HG03066 (cell line): ENCODE results near the gene RBM20.
A peak's percentile ranks its signal among the peaks of the same experiment; 100 is the strongest.

Source experiments
- ATAC-seq: cut with Tn5 transposase; IDR thresholded peaks from one replicate; pipeline ENCODE4 v1.9.1; 2021; ENCODE audit warnings: low read depth; ENCODE audit not compliant: unreplicated experiment

RBM20 gene

DNA sequence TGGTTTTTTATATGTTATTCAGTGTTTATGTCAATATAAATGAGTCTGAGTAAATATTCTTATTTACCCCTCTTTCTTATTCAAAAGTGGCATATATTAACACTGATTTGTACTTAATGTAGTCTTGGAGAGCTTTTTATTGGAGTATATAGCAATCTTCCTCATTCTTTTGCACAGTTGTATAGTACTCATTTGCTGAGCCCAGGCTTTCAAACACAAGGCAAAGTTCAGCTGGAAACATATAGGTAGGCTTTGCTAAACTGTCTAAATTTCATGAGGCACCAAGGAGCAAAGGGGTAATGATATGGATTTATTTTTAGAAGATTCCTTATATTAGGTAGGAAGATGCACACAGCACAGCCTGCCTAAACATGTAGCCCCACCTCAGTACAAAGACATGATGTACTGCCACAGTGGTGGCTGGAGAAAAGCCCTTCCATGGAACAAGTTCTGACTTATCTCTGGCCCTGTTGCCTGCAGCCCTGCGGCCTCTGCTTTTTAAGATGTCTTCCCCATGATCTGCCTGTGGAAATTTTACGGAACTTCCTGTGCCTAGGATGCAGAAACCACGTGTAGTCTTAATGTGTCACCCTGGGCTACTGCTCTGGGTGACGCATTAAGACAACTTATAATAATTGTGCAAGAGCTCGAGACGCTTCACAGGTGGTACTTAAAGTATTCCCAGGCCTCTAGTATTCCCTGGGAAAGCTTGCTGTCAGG lies 218.0 kb downstream of the RBM20 start:
- no peak for ATAC-seq

- no peak for ATAC-seq
Observed at GRCh38 chr10:110862961-110863360, 218.8 kb downstream of the RBM20 start.

DNA sequence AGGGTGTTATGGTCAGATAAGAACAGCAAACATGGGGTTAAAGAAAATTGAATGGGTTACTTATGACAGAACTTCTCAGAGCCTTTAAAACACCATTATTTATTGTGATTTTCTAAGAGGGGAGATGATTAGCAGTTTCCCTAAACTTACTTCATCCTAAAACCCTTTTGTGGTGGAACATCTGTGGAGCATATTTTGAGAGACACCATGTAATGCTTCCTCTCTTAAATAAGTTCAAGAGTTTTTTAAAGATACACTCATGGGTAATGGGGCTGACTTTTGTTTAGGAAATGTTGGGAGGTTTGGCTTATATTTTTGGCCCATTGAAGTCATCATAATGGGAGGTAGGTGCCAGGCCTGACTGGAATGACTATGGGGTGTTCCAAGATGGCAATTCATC lies 219.2 kb downstream of the RBM20 start:
- ATAC-seq: no peak

DNA sequence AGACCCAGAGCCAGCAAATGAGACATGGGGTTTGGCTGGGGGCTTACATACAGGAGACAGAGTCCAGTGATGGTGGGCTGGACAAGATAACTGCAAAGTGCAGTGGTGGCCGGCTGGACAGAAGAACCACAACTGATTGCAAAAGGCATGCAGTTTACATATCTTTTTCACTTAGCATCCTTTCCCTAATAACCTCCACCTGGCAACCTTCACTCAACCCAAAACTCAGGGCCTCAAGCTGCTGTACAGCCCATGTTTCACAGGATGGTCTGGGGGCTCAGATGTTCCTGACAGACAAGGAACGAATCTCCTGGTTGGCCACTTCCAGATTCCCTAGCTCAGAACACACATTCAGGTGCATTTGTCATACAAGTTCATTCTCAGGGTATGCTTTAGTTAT lies 219.8 kb downstream of the RBM20 start:
- ATAC-seq: no peak

GRCh38 chr10:110864662-110865140 lies 220.6 kb downstream of the RBM20 start:
- peak; percentile 58 for ATAC-seq

- ATAC-seq: no peak
Observed at GRCh38 chr10:110865186-110865808, 221.2 kb downstream of the RBM20 start.

GRCh38 chr10:110865809-110866482 lies 221.8 kb downstream of the RBM20 start:
- ATAC-seq: no peak

- ATAC-seq: peak; percentile 25
Observed at GRCh38 chr10:110867011-110867806, 223.1 kb downstream of the RBM20 start.

DNA sequence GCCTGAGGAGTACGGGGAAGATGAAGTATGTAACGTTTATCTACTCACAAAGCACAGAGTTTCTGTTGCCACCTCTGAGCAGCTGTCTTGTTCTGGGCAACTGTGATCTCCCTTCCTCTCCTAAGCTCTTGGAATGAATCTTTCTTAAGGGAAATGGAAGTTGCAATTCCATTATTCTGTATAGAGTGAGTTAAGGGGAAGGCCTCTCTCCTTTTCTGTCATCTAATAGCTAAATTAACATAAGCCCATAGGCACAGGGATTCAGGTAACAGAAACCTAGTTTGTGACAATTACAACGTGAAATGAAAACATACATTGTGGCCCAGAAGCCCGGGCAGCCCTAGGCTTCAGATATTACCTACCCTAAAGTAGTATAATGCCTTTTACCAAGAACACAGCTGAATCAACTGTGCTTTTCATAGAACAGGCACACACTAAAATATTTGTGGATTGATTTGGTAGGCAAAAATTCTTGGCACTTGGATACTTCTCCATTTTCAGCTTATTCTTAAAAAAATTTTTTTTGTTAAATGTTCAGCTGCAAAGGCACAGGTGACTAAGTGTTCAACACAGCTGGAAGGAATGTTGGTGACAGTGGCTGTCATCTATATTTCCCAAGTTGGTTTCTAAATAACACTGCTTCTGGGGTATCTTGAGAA lies 223.8 kb downstream of the RBM20 start:
- no peak for ATAC-seq

GRCh38 chr10:110868981-110869380 lies 224.8 kb downstream of the RBM20 start:
- ATAC-seq: no peak

GRCh38 chr10:110870823-110871297 lies 226.7 kb downstream of the RBM20 start:
- no peak for ATAC-seq

- peak; percentile 67 for ATAC-seq
Observed at GRCh38 chr10:110871298-110872084, 227.4 kb downstream of the RBM20 start, which contains the start of gene PDCD4. PDCD4 (plus strand) TSS chr10:110871928; CDS start chr10:110876028, 4,100 bp downstream.

DNA sequence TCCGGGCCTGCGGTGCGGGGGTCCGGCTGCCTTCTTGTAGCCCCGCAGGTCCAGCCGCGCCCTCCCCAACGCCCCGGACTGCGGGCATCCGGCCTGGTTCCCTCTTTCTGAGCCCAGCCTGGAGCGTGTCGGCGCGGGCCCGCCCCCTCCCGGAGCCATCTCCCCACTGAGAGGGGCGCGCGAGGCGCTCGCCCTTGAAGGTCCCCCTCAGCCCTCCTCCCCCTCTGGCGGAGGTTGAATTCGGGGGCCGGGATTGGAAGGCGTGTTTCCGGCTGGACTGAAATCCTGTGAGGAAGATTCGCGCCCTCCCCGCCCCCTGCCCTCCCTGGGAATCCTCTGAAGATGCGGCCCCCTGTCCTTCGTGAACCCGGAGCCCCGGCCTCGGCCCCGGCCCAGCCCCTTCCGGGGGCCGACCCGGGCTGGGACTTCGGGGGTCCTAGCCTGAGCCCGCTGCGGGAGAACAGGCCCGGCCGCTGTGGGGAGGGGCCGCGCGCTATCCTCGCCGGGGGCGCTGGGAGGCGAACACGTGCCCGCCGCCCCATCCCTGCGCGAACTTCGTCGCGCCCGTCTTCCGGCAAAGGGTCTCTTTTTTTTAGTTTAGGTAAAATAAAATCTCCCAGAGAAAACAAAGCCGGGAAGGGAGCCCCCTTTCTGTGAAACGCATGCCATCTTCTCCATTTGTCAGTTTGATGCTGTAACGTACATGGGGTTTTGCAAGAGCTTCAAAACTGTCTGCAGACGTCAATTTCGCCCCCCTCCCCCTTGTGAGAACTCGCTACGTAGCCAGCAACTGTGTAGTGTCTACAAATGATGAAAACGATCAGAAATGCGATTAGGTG lies 228.2 kb downstream of the RBM20 start:
- ATAC-seq: peak; percentile 40

DNA sequence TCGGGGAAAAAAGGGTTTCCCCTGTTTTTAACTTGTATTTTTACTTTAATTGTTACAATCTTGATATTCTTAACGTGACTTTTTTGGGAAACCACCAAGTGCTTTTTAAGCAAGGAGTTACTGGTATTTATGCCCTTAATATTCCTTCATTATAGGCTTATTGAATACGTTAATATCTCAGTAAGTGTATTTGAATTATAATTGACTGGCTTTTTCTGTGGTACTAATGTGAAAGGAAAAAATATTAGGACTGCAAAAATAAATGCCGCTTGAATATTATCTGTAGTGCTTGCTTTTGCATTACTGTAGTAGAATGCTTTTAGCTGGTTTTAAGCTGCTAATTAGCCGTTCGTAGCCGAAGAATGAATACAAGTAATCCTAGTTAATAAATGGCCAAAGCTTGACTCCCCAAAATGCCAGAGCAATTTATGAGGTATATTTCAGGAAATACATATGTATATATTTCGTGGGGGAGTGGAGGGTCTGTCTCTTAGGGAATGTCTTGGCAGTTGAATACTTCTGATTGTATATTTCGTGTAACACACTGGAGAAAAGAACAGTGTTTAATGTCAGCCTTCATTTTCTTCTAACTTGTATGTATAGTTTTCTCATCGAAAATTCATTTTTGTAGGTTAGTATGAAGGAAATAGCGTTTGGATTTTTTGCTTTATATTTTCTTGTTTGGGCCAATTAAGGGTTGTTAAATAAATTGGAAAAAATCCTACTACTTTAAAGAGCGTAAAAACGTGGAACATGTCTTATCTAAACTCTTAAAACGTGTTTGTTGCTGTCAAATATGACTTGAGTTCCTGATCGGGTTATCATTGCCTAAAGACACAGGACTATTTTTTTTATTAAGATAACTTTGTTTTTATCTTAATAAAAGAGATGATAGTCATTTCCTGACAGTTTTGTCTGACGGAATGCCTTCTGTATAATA lies 229.1 kb downstream of the RBM20 start:
- no peak for ATAC-seq

DNA sequence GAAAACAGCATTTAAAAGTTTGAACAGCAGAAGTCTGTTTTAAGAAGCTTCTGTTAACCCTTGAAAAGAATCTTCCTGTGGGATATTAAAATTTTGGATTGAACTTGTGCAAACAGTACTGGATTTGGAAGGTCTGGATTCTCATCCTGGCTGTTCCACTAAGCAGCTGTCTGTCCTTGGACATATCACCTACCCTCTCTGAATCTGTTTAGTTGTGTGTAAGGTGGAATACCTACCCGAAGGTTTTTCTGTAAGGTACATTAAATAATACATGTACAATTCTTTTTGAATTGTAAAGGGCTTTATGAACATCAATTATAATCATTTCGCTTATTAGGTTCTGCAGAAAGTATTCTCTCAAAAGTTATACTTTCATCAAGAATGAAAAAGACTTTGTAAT lies 229.8 kb downstream of the RBM20 start:
- ATAC-seq: no peak

- no peak for ATAC-seq
Observed at GRCh38 chr10:110876000-110876399, 231.9 kb downstream of the RBM20 start.

- no peak for ATAC-seq
Observed at GRCh38 chr10:110876788-110877187, 232.7 kb downstream of the RBM20 start.
